ENCODE measurements around the gene CTNNBIP1. TPM values are rescaled to one million over a fixed set of nuclear protein-coding genes. Genes with fewer than 3 reads are reported as not detected.

Gene CTNNBIP1
- total and polyA plus RNA-seq, 4 experiments from 2014 or later: 6.3 to 10.1 (median 9.5) TPM

DNA sequence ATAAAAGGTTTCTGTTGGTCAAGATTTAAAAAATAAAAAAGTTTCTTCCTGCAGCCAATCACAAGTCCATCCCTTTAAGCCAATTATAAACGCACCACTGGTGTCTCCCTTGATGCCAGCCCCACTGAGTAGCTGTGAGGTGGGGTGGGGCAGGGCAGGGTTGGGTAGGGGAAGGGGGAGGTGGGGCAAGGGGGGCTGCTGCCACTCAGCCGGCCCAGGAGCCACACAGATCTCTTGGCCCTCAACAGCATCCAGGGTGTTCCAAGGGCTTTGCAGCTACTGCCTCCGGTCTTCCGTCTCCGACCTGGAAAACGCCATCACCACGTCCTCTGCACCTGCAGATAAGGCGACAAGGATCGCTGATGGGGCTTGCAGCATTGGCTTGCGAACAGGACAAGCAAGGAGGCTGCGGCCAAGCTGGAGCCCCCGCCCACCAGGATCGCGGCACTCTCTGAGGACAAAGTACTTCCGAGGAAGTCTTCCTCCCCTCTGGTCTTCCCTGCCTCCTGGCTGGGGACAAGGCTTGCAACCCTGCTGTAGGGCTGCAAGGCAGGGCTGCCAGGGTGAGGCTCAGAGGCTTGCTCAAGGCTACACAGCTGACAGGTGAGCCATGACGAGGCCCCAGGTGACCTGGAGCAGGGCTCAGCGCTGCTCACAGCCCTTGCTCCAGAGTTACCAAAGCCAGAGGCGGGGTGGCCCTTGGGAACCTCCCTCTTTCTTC is 59.5 kb downstream of the CTNNBIP1 start:
- intact Hi-C loops (cut with micrococcal nuclease): no loop called here

GRCh38 chr1:9849691-9850441 is 60.2 kb downstream of the CTNNBIP1 start:
- Histone ChIP-seq H3K4me1 (ENCODE audit: insufficient read depth, low read length) (no peaks in the 10 kb centered on the region), H3K9me3 (ENCODE audit: control insufficient read depth in 1 of 2, low read length in 2 of 2) (no peaks in the 10 kb centered on the region), H3K27ac (ENCODE audit: low read depth, low read length) (no peak overlapping the region), H3K36me3 (ENCODE audit: insufficient read depth, low read length) (no peaks in the 10 kb centered on the region), H3K27me3 (ENCODE audit: insufficient read depth, low read length) (no peaks in the 10 kb centered on the region), H3K4me3 (ENCODE audit: low read length in 2 of 2) (no peak overlapping the region)
- H3K4me1 Mint-ChIP-seq: peaks cover 0 to 2% (median 0%) of the 10 kb centered on the region in 4 donors
- POLR2A ChIA-PET (ENCODE audit: partially characterized antibody): no interaction called here
- peak overlapping the region in 3 of 8 donors; percentile 9 to 37 (median 23) for H3K4me3 Mint-ChIP-seq
- DNase-seq: peak in 1 of 5 donors; percentile 13
- no peaks in the 10 kb centered on the region for H3K27me3 Mint-ChIP-seq
- CTCF ChIA-PET (ENCODE audit: partially characterized antibody): interaction anchor here (1.2 kb wide), 1 partner anchor 65 kb away, joined by 6 read pairs; no protein-coding TSS in a partner anchor
- H3K9me3 Mint-ChIP-seq: peaks cover 0 to 9% (median 5%) of the 10 kb centered on the region in 8 donors
- intact Hi-C loops (cut with micrococcal nuclease): no loop called here
- H3K27ac Mint-ChIP-seq: no peak overlapping the region
- peaks cover 7 to 10% of the 10 kb centered on the region in 2 donors for H3K36me3 Mint-ChIP-seq

More for the DNA sequence above, 59.5 kb downstream of the CTNNBIP1 start:
- Histone ChIP-seq H3K27ac (ENCODE audit: low read depth, low read length) (no peak overlapping the region), H3K9me3 (ENCODE audit: control insufficient read depth in 1 of 2, low read length in 2 of 2) (no peaks in the 10 kb centered on the region), H3K4me3 (ENCODE audit: low read length in 2 of 2) (no peak overlapping the region), H3K27me3 (ENCODE audit: insufficient read depth, low read length) (no peaks in the 10 kb centered on the region), H3K36me3 (ENCODE audit: insufficient read depth, low read length) (no peaks in the 10 kb centered on the region), H3K4me1 (ENCODE audit: insufficient read depth, low read length) (no peaks in the 10 kb centered on the region)
- ChIA-PET CTCF (ENCODE audit: partially characterized antibody) (no interaction called here), POLR2A (ENCODE audit: partially characterized antibody) (no interaction called here)
- DNase-seq: no peak
- Mint-ChIP-seq H3K4me1 (peaks cover 0 to 2% (median 0%) of the 10 kb centered on the region in 4 donors), H3K27me3 (no peaks in the 10 kb centered on the region), H3K36me3 (peaks cover 9 to 14% of the 10 kb centered on the region in 2 donors), H3K27ac (no peak overlapping the region), H3K4me3 (peak overlapping the region in 4 of 8 donors; percentile 9 to 60 (median 34)), H3K9me3 (peaks cover 0 to 9% (median 5%) of the 10 kb centered on the region in 8 donors)

DNA sequence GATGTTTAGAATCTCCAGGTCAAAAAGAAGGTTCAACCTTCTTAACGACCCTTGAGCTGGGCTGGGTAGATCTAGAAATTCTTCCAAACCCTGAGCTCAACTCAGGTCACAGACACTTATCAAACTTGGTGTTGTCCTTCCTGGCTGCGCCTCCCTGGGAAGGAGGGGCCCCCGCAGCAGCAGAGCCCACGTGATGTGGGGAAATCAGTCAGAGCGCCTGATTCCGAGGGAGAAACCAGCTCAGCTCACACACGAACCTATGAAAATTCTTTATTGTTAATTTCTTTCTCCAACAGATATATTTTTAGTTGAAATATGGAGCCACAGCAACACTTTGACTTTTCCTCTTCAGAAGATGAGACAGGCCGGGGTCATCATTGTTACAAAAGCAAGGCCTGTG is 62.0 kb downstream of the CTNNBIP1 start:
- intact Hi-C loops (cut with micrococcal nuclease): no loop called here
- Mint-ChIP-seq H3K4me3 (no peak overlapping the region), H3K27ac (no peak overlapping the region), H3K4me1 (peaks cover 0 to 2% (median 0%) of the 10 kb centered on the region in 4 donors), H3K27me3 (no peaks in the 10 kb centered on the region), H3K9me3 (no peaks in the 10 kb centered on the region), H3K36me3 (no peaks in the 10 kb centered on the region)
- ChIA-PET CTCF (ENCODE audit: partially characterized antibody) (interaction anchor here (0.6 to 1.1 kb wide), 3 partner anchors 62 to 108 kb away, joined by 3 to 7 read pairs (median 3); no protein-coding TSS in a partner anchor), POLR2A (ENCODE audit: partially characterized antibody) (no interaction called here)
- H3K27ac ChIP-seq (ENCODE audit: low read depth, low read length): no peak overlapping the region
- no peak for DNase-seq
- no peak overlapping the region for H3K4me3 ChIP-seq (ENCODE audit: low read length in 2 of 2)
- no peaks in the 10 kb centered on the region for H3K36me3 ChIP-seq (ENCODE audit: insufficient read depth, low read length)
- H3K4me1 ChIP-seq (ENCODE audit: insufficient read depth, low read length): no peaks in the 10 kb centered on the region
- H3K27me3 ChIP-seq (ENCODE audit: insufficient read depth, low read length): no peaks in the 10 kb centered on the region
- H3K9me3 ChIP-seq (ENCODE audit: control insufficient read depth in 1 of 2, low read length in 2 of 2): no peaks in the 10 kb centered on the region

GRCh38 chr1:9847269-9847668 is 62.8 kb downstream of the CTNNBIP1 start:
- Mint-ChIP-seq H3K27me3 (no peaks in the 10 kb centered on the region), H3K4me3 (no peak overlapping the region), H3K27ac (peak overlapping the region in 1 of 7 donors; percentile 55), H3K9me3 (no peaks in the 10 kb centered on the region), H3K4me1 (peaks cover 0 to 2% (median 0%) of the 10 kb centered on the region in 4 donors), H3K36me3 (no peaks in the 10 kb centered on the region)
- ChIA-PET POLR2A (ENCODE audit: partially characterized antibody) (no interaction called here), CTCF (ENCODE audit: partially characterized antibody) (interaction anchor here (1.1 kb wide), 1 partner anchor 63 kb away, joined by 7 read pairs; no protein-coding TSS in a partner anchor)
- Histone ChIP-seq H3K9me3 (ENCODE audit: control insufficient read depth in 1 of 2, low read length in 2 of 2) (no peaks in the 10 kb centered on the region), H3K4me3 (ENCODE audit: low read length in 2 of 2) (no peak overlapping the region), H3K4me1 (ENCODE audit: insufficient read depth, low read length) (no peaks in the 10 kb centered on the region), H3K36me3 (ENCODE audit: insufficient read depth, low read length) (no peaks in the 10 kb centered on the region), H3K27ac (ENCODE audit: low read depth, low read length) (no peak overlapping the region), H3K27me3 (ENCODE audit: insufficient read depth, low read length) (no peaks in the 10 kb centered on the region)
- no peak for DNase-seq
- intact Hi-C loops (cut with micrococcal nuclease): no loop called here

DNA sequence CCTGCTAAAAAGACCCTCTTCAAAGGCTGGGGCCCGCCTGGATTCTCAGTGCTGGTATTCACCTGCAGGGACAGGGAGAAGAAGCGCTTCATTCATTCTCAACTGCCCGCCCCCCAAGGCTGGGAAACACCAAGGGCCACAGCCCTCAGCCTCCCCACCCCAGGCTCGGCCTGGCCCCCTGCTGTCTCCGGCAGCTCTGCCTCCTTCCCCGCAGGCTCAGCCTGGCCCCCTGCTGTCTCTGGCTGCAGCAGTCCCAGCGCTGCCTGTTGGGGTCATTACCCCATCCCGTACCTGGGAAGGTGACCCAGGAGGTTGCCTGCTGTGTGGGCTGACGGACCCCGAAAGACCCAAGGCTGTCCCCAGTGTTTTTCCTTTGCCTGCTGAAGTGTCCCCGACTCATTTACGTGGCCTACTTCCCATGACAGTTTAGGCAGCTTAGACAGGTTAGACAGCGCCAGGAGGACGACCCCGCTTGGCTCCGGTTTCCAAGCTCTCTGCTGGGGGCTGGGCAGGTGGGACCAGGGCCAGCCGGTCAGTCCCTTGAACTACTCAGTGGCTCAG is 63.4 kb downstream of the CTNNBIP1 start:
- Histone ChIP-seq H3K27ac (ENCODE audit: low read depth, low read length) (no peak overlapping the region), H3K4me1 (ENCODE audit: insufficient read depth, low read length) (no peaks in the 10 kb centered on the region), H3K27me3 (ENCODE audit: insufficient read depth, low read length) (no peaks in the 10 kb centered on the region), H3K36me3 (ENCODE audit: insufficient read depth, low read length) (no peaks in the 10 kb centered on the region), H3K9me3 (ENCODE audit: control insufficient read depth in 1 of 2, low read length in 2 of 2) (no peaks in the 10 kb centered on the region), H3K4me3 (ENCODE audit: low read length in 2 of 2) (no peak overlapping the region)
- Mint-ChIP-seq H3K9me3 (no peaks in the 10 kb centered on the region), H3K27me3 (no peaks in the 10 kb centered on the region), H3K4me3 (no peak overlapping the region), H3K4me1 (peaks cover 0 to 2% (median 0%) of the 10 kb centered on the region in 4 donors), H3K27ac (no peak overlapping the region), H3K36me3 (no peaks in the 10 kb centered on the region)
- intact Hi-C loops (cut with micrococcal nuclease): no loop called here
- POLR2A ChIA-PET (ENCODE audit: partially characterized antibody): no interaction called here
- CTCF ChIA-PET (ENCODE audit: partially characterized antibody): no interaction called here
- no peak for DNase-seq

DNA sequence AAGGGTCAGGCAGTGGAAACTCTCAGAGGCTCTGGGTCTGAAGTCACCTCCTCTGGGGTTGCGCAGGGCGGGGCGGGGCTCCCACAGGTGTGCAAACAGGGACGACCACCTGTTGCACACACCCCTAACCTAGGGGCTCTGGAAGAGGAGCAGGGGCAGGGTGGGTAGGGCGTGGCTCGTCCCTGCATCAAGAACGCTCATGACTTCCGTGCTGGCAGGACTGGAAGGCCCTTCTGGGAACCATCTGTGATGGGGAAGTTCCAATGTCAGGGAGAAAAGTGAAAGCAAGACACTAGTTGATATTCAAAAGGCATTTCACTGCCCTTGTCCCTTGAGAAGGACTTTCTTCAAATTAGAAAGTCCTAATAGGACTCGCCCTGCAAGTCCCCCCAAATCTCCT is 64.2 kb downstream of the CTNNBIP1 start:
- Mint-ChIP-seq H3K27ac (no peak overlapping the region), H3K4me3 (no peak overlapping the region), H3K9me3 (no peaks in the 10 kb centered on the region), H3K27me3 (no peaks in the 10 kb centered on the region), H3K36me3 (peaks cover 0 to 3% of the 10 kb centered on the region in 2 donors), H3K4me1 (peaks cover 0 to 2% (median 0%) of the 10 kb centered on the region in 4 donors)
- Histone ChIP-seq H3K4me1 (ENCODE audit: insufficient read depth, low read length) (no peaks in the 10 kb centered on the region), H3K27me3 (ENCODE audit: insufficient read depth, low read length) (no peaks in the 10 kb centered on the region), H3K27ac (ENCODE audit: low read depth, low read length) (no peak overlapping the region), H3K4me3 (ENCODE audit: low read length in 2 of 2) (no peak overlapping the region), H3K9me3 (ENCODE audit: control insufficient read depth in 1 of 2, low read length in 2 of 2) (no peaks in the 10 kb centered on the region), H3K36me3 (ENCODE audit: insufficient read depth, low read length) (no peaks in the 10 kb centered on the region)
- no peak for DNase-seq
- CTCF ChIA-PET (ENCODE audit: partially characterized antibody): interaction anchor here (1.1 kb wide), 1 partner anchor 61 kb away, joined by 3 read pairs; no protein-coding TSS in a partner anchor
- POLR2A ChIA-PET (ENCODE audit: partially characterized antibody): no interaction called here
- intact Hi-C loops (cut with micrococcal nuclease): no loop called here

DNA sequence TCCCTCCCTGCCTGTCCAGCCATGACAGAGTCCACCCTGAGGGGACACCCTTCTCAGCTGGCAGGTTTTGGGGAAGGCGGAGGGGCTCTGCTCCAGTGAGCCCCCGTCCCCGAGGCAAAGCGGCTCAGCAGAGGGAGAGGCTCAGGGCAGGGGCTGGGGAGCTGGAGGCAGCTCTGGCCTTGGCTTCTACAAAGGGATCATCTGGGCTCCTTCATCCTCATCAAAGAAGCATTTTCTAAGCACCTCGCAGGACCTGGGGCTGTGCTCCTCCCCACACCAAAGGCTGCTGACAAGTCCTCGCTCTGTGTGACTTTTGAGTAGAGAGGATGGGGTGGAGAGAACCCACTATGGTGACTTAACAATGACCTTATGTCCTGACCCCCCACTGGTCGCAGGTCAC is 65.3 kb downstream of the CTNNBIP1 start:
- Mint-ChIP-seq H3K36me3 (peaks cover 0 to 4% of the 10 kb centered on the region in 2 donors), H3K9me3 (no peaks in the 10 kb centered on the region), H3K27me3 (no peaks in the 10 kb centered on the region), H3K4me1 (no peaks in the 10 kb centered on the region), H3K27ac (peak overlapping the region in 1 of 7 donors; percentile 51), H3K4me3 (no peak overlapping the region)
- no peak for DNase-seq
- no peak overlapping the region for H3K27ac ChIP-seq (ENCODE audit: low read depth, low read length)
- no peaks in the 10 kb centered on the region for H3K36me3 ChIP-seq (ENCODE audit: insufficient read depth, low read length)
- no peaks in the 10 kb centered on the region for H3K27me3 ChIP-seq (ENCODE audit: insufficient read depth, low read length)
- H3K4me1 ChIP-seq (ENCODE audit: insufficient read depth, low read length): no peaks in the 10 kb centered on the region
- ChIA-PET POLR2A (ENCODE audit: partially characterized antibody) (no interaction called here), CTCF (ENCODE audit: partially characterized antibody) (interaction anchor here (1.1 kb wide), 1 partner anchor 60 kb away, joined by 3 read pairs; no protein-coding TSS in a partner anchor)
- intact Hi-C loops (cut with micrococcal nuclease): no loop called here
- H3K4me3 ChIP-seq (ENCODE audit: low read length in 2 of 2): no peak overlapping the region
- no peaks in the 10 kb centered on the region for H3K9me3 ChIP-seq (ENCODE audit: control insufficient read depth in 1 of 2, low read length in 2 of 2)
